Body of pancreas (tissue), 4 donors: Measurements from ENCODE around the gene ASB18.

Experiments
- POLR2A ChIP-seq, 3 donors: fragments of 450-650 bp; IDR thresholded peaks; one replicate each; pipeline ENCODE4 v1.6.1; 2016; ENCODE audit warnings: antibody characterized with exemption in 3 of 3, mild to moderate bottlenecking in 2 of 3
- TF ChIP-seq, protein P1 (sequence below), 7 experiments: fragments of 450-650 bp in 4 of 7; fragments of 200-600 bp in 3 of 7; sonication (generic) in 3 of 7; IDR thresholded peaks; one replicate each; pipeline ENCODE4 v1.5.1; 2016 to 2019; ENCODE audit warnings: antibody characterized with exemption in 7 of 7

GRCh38 chr2:236215761-236216333 is 48.4 kb downstream of the ASB18 start:
- TF ChIP-seq POLR2A (IDR thresholded peaks at IDR 0.05), result no peak
- TF ChIP-seq, protein P1, sequence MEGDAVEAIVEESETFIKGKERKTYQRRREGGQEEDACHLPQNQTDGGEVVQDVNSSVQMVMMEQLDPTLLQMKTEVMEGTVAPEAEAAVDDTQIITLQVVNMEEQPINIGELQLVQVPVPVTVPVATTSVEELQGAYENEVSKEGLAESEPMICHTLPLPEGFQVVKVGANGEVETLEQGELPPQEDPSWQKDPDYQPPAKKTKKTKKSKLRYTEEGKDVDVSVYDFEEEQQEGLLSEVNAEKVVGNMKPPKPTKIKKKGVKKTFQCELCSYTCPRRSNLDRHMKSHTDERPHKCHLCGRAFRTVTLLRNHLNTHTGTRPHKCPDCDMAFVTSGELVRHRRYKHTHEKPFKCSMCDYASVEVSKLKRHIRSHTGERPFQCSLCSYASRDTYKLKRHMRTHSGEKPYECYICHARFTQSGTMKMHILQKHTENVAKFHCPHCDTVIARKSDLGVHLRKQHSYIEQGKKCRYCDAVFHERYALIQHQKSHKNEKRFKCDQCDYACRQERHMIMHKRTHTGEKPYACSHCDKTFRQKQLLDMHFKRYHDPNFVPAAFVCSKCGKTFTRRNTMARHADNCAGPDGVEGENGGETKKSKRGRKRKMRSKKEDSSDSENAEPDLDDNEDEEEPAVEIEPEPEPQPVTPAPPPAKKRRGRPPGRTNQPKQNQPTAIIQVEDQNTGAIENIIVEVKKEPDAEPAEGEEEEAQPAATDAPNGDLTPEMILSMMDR (IDR thresholded peaks at IDR 0.05), result no peak
